Fibroblast of peridontal ligament (primary cell): ENCODE measurements around the gene GGCT.
"Not testable (repeated sequence)": the region's sequence is repeated elsewhere in the genome, so short reads cannot be mapped to it uniquely, and the experiment has no call there.

ENCODE experiments used
- DNase-seq: peaks from one replicate; pipeline ENCODE4 v3.0.0-alpha.2; 2010; ENCODE audit errors: extremely low read depth

The GGCT gene

GRCh38 chr7:30504301-30505173 is at the start of gene GGCT:
TSS of gene GGCT (minus strand) at chr7:30504829. CDS start at chr7:30504709, 120 bp downstream.
- DNase-seq, result peak; percentile 98

GRCh38 chr7:30553546-30553945 is 48.9 kb upstream of the GGCT start:
- no peak for DNase-seq

DNA sequence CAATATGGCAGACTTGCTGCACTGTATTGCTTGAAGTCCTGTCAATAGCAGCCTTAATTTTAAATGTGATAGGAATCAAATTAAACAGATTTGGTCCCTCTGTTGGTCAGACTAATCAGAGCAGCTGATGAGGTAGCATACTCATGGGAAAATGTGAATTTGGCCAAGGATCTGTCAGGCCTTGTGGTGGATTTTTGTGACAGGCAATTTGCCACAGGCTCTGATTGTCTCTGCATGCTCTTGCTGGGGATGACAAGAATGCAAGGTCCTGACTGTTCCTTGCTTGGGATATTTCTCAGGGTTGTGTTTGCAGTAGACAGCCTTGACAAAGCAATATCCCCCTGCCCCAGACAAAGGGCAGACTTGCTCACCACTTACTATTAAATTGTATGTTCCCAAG is 48.5 kb upstream of the GGCT start:
- DNase-seq, result no peak

DNA sequence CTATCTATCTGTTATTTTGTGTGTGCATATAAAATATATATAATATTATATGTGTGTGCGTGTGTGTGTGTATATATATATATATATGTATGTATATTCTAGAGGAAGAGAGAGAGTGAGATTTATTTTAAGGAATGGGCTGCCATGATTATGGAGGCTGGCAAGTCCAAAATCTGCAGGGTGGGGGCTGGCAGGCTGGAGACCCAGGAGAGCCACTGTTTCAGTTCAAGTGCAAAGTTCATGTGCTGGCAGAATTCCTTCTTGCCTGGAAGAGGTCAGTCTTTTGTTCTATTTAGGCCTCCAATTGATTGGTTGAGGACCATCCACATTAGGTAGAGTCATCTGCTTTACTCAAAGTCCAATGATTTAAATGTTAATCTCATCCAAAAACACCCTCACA is 47.7 kb upstream of the GGCT start:
- DNase-seq, result no peak

DNA sequence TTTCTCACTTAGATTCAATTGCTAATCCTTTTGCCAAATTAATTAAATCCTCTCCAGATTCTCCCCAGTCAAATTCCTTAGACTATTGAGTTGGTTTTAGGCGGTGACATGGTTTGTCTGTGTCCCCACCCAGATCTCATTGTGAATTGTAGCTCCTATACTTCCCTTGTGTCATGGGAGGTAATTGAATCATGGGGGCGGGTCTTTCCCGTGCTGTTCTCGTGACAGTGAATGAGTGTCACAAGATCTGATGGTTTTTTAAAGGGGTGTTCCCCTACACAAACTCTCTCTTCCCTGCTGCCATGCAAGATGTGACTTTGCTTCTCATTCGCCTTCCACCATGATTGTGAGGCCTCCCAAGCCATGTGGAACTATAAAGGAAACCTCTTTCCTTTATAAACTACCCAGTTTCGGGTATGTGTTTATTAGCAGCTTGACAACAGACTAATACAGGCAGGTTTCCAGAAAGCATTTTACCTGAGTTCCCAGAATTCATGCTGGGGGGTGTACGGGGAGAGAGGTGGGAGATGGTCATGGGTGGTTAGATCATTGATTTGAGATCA is 45.4 kb upstream of the GGCT start:
- no peak for DNase-seq

GRCh38 chr7:30548845-30549244 is 44.2 kb upstream of the GGCT start:
- peak; percentile 77 for DNase-seq

- no peak for DNase-seq
These were observed 42.0 kb upstream of the GGCT start for GRCh38 chr7:30546596-30546995.

GRCh38 chr7:30545791-30546555 is 41.3 kb upstream of the GGCT start:
- DNase-seq, result peak; percentile 37

- DNase-seq, result no peak
These were observed 39.3 kb upstream of the GGCT start for GRCh38 chr7:30543813-30544525.

- DNase-seq, result not testable (repeated sequence)
These were observed 38.5 kb upstream of the GGCT start for GRCh38 chr7:30543115-30543514.

- DNase-seq, result no peak
These were observed 29.3 kb upstream of the GGCT start for GRCh38 chr7:30533886-30534285.

- DNase-seq, result no peak
These were observed 26.7 kb upstream of the GGCT start for GRCh38 chr7:30531286-30531685.

DNA sequence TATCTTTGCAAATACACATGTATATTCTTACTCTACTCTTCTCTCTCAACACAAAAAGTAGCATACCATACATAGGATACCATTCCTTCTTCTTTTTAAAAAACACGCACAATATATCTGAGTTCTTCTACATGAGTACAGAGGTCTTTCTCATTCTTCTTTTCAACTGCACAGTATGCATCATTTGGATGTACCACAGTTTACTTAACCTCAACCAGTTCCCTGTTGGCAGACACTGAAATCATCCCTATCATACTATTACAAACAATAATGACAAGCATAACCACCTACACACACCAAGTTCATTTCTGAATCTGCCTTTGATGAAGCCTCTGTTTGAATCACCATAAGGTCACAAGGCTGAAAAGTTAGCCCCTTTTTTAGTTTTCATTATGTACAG is 25.7 kb upstream of the GGCT start:
- DNase-seq, result no peak

- no peak for DNase-seq
These were observed 24.1 kb upstream of the GGCT start for GRCh38 chr7:30528779-30529178.

DNA sequence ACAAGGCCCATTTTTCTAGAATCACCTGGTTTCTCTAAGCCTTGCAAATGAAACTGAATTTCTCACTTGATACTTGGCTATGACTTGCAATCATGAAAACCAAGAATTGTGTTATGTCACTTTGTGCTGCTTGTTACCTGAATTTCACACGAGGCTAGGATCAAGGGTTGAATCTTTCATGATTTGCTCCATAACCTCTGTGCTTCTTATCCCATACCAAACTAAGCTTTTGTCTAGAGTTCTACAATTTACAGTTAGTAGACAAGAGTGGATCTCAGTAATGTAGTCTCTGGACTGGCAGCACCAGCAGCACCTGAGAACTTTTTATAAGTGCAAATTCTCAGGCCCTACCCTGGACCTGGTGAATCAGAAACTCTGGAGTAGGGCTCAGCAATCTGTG is 22.7 kb upstream of the GGCT start:
- DNase-seq, result not testable (repeated sequence)

GRCh38 chr7:30526163-30526562 is 21.5 kb upstream of the GGCT start:
- DNase-seq, result no peak

GRCh38 chr7:30525429-30525828 is 20.8 kb upstream of the GGCT start:
- DNase-seq, result no peak

DNA sequence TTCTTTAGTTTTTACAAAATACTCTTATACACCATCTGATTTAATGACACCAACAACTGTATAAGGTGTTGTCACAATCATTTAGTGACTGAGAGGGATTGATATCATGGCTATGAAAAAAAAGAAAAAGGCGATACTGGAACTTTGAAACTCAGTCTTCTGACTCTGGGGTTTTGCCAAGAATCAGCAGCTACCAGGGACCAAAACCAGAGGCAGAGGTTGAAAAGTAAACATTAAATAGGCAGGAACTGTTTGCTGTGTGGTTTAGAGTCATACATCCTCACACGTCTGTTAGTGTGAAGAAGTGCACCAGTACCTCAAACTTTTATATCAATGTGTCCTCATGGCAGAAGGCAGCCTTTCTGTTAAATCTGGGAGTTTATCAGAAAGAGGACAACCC is 19.9 kb upstream of the GGCT start:
- no peak for DNase-seq

DNA sequence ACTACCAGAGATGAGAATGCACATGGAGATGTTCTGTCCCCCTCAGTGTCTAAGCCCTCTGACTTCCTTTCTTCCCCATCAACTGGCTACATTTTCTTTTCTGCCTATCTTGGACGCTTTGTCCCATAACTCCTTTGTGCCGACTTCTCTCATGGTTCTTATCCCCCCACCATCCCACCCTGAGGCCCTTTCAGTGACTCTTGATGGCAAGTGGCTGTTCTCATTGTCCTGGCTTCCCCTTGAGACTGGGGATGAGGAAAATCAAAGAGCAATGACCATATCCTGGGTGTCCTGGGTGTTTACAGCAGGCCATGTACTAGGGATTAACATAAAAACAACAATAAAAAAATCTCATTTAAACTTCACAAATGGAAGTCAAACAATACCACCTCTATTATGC is 18.8 kb upstream of the GGCT start:
- no peak for DNase-seq

GRCh38 chr7:30522159-30522558 is 17.5 kb upstream of the GGCT start:
- no peak for DNase-seq

GRCh38 chr7:30521532-30521931 is 16.9 kb upstream of the GGCT start:
- peak; percentile 34 for DNase-seq

DNA sequence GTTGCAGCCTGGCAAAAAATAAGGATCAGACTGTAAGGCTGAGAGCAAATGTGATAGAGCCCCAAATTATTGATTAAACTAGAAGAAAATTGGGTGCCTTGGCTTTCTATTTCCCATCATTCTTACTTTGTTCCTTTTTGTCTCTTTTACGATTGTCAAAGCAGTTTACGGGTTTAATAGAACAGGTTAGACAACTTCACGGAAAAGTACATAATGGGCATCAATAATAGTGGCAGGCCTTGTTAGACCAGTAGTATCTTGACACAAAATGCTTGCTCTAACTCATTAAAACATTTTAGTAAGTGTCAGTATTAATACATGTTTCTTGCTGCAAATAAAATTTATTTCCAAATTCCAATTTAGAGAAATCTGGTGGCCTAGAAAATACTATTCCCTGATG is 14.5 kb upstream of the GGCT start:
- DNase-seq, result no peak
